GM18517 (cell line): ENCODE results near the gene GLYATL1.

Source experiments
- ATAC-seq: cut with Tn5 transposase; IDR thresholded peaks from one replicate; pipeline ENCODE4 v1.9.1; 2021; ENCODE audit warnings: mild to moderate bottlenecking, moderate library complexity; ENCODE audit not compliant: unreplicated experiment

The GLYATL1 gene

GRCh38 chr11:58939277-58939676 lies at the start of gene GLYATL1:
GLYATL1 (plus strand) TSS chr11:58939488; CDS start chr11:58947088, 7,600 bp downstream.
- no peak for ATAC-seq

GRCh38 chr11:58893899-58894298 lies 45.4 kb upstream of the GLYATL1 start:
- no peak for ATAC-seq

- no peak for ATAC-seq
These were observed 41.2 kb upstream of the GLYATL1 start for GRCh38 chr11:58898106-58898505.

- no peak for ATAC-seq
These were observed 38.5 kb upstream of the GLYATL1 start for GRCh38 chr11:58900479-58901420.

- ATAC-seq, result no peak
These were observed 36.4 kb upstream of the GLYATL1 start for GRCh38 chr11:58902881-58903280.

- no peak for ATAC-seq
These were observed 34.1 kb upstream of the GLYATL1 start for GRCh38 chr11:58905011-58905720.

GRCh38 chr11:58905721-58906547 lies 33.4 kb upstream of the GLYATL1 start:
- ATAC-seq, result no peak

GRCh38 chr11:58907780-58908179 lies 31.5 kb upstream of the GLYATL1 start:
- no peak for ATAC-seq

GRCh38 chr11:58912124-58912523 lies 27.2 kb upstream of the GLYATL1 start:
- ATAC-seq, result no peak

- ATAC-seq, result no peak
These were observed 25.6 kb upstream of the GLYATL1 start for GRCh38 chr11:58913685-58914084.

- ATAC-seq, result no peak
These were observed 24.3 kb upstream of the GLYATL1 start for GRCh38 chr11:58914821-58915543.

GRCh38 chr11:58916637-58917036 lies 22.7 kb upstream of the GLYATL1 start:
- ATAC-seq, result no peak

GRCh38 chr11:58917159-58917783 lies 22.0 kb upstream of the GLYATL1 start:
- ATAC-seq, result no peak

GRCh38 chr11:58919561-58919960 lies 19.7 kb upstream of the GLYATL1 start:
- no peak for ATAC-seq

- ATAC-seq, result no peak
These were observed 19.3 kb upstream of the GLYATL1 start for GRCh38 chr11:58919980-58920379.

- ATAC-seq, result no peak
These were observed 17.4 kb upstream of the GLYATL1 start for GRCh38 chr11:58921778-58922390.

- no peak for ATAC-seq
These were observed 16.8 kb upstream of the GLYATL1 start for GRCh38 chr11:58922479-58922878.

- peak; percentile 92 for ATAC-seq
These were observed 15.9 kb upstream of the GLYATL1 start for GRCh38 chr11:58923300-58923788.

- ATAC-seq, result no peak
These were observed 15.1 kb upstream of the GLYATL1 start for GRCh38 chr11:58924230-58924629.
